Non-pigmented ciliary epithelial cell (primary cell): ENCODE measurements around the gene NRP1.
"Not testable (repeated sequence)": the region's sequence is repeated elsewhere in the genome, so short reads cannot be mapped to it uniquely, and the experiment has no call there.

Experiments
- DNase-seq: peaks from one replicate; pipeline ENCODE4 v3.0.0-alpha.2; 2010; ENCODE audit warnings: low read depth

NRP1 gene

DNA sequence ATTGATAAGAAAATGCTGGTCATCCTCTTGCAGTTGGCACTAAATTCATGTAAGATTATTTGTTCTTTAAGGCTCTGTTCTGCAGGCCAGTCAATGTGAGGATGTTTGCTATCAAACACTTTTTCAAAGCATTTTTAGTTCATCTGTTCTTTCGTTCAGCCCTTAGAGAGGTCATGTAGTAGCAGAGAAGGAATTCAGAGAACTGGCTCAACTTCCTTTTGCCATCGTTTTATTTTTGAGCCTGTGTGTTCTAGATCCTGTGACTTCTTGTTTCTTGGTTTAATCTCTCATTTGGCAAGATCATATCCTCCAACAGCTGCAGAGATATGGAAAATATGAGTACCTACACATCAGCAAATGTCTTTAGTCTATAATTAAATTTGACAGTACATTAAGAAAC, 184.3 kb downstream of the NRP1 start:
- DNase-seq: no peak

DNA sequence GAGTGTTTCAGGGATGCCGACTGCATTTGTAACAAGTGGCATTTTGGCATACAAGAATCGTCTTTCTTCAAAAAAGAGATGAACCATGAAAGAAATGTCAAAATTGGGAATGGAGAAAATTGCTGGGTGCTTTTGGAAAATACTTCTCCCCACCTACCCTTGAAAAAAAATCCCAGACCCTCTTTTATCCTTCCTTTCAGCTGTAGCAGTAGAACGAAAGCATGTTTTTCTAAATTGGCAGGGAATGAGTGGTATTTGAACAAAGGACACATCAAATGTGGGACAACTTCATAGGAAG, 187.5 kb downstream of the NRP1 start:
- no peak for DNase-seq

DNA sequence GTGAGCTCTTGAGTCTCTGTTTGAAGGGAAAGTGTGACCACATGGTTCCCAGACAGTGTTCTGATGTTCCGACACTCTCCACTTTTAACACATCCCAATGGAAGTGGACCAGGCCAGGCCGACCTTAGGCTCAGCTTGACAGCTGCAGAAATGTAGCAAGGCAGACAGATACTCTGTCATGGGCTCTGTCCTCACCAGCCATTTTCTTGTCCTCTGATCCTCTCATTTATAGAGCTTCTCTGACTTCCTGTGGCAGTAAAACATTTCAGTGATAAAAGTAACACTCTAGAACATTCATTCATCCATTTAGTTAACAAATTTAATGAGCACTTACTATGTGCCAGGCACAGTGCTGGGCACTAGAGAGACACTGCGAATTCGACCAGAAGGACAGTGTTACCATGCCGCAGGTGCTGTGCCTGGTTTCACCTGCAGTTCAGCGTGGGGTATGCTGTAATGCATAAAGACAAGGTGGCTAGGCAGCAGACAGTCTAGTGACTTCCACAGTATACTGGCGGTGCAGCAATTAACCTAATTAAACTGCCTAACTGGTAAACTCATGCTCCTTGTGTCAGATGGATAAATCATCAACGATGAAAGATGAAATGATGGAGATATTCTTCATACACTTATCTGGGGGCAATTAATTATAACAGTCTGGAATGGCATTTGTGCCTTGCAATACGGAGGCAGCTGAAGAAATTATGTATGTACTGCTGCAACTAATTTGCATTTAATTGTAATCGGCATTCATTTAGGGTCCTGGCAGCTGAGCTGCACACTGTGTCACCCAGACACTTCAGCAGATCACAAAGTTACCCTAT, 188.1 kb downstream of the NRP1 start:
- DNase-seq: no peak

DNA sequence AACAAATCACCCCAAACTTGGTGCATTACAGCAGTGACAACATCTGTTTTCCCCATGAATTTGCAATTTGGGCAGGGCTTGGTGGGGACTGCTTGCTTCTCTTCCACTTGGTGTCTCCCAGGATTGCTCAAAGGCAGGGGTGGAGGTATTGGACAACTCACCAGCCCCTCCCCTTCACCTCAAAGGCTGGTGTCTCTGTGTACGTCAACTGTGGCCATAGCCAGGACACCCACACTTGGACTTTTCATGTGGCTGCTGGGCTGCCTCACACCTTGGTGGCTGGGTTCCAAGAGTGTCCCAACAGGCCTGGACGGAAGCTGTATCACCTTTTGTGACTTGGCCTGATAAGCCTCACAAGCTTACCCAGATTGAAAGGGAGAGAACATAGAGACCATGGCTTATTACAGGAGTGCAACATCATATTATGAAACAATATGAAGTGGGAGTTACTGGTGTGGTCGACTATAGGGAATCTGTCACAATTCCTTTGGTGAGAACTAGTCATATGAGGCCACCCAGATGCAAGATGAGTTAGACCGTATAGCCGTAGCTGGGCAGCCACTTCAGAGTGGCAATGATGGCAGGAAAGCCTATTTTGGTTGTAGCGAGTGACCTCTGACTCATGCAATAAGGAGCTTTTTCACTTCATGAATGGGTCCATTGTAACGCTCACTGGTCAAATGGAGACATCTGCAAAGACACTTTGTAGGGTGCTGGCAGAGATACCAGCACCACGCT, 188.8 kb downstream of the NRP1 start:
- no peak for DNase-seq

DNA sequence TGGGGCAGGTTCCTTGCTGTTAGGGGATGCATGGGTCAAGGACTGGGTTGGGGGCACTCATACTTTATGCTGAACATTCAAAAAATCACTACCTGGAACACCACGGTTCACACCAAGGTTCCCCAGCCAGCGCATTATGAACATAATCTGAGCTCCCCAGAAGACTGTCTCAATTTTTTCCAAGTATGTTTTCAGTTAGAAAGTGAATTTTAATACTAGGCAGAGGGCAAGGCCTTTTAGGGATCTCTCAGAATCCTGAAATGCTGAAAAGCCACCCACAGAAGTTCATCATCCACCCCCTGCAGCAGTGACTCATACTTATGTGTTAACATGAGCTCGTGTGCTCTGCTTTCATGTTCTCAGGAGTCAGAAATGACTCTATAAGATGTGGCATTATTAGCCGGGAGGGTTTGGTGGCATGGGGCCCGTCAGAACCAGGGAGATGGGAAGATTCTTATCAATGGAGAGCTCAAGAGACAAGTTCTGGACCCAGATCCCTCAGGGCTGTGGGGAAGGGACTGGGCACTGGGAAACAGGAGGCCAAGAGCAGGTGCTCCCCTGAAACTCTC, 191.2 kb downstream of the NRP1 start:
- DNase-seq: no peak

DNA sequence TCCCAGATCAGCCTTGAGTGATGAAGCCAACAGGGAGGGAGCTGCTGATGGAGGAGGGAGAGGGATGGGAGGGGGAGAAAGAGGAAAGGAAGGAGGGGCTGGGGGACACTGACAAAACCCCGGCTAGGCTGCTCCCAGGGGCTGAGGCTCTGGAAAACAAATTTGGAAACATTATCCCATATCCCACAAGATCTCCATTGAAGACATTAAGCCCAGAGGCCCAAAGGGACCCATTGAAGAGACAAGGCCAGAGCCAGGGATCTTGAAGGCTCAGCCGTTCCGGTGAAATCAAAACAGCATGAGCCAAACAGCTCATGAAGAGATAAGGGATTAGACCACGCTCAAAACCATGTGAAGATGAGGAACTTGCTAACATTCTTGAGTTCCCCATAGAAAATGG, 192.2 kb downstream of the NRP1 start:
- no peak for DNase-seq

DNA sequence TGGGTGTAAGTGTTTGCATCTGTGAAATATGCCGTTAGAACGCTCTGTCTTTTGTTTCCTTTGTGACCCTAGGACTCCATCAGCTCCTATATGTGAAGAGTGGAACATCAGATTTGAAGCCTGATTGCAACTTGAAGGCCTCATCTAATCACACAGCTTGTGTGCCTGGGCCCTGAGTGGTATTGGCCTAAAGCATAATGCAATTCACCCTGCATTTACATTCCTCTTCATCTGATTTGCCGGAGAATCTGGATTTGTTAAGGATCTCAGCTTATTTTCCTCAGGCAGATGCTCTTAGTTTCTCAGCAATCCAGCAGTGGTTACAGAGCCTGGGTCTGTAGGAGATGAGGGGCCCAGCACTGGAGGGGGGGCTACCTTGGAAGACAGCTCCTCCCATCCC, 193.2 kb downstream of the NRP1 start:
- no peak for DNase-seq

DNA sequence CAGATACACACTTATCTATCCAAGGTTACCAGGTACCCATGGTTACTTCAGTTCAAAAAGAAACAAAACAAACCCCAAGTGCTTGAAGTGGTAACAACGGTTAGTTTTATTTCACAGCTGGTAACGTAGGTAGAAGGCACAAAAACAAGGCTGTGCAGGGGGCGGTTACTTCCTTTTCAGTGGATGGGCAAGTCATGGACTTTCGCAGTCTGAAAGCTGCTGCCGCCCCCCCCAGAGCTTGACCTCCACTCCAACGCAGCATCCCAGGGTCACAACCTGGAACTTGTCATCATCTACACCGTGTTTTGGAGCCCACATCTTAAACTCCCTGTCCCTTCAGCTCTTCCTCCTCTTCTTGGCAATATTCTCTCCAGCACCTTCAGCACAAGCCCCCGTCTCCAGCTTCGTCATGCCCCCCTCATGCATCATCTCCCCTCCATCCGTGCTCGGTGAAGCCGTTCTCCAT, 195.3 kb downstream of the NRP1 start:
- no peak for DNase-seq

DNA sequence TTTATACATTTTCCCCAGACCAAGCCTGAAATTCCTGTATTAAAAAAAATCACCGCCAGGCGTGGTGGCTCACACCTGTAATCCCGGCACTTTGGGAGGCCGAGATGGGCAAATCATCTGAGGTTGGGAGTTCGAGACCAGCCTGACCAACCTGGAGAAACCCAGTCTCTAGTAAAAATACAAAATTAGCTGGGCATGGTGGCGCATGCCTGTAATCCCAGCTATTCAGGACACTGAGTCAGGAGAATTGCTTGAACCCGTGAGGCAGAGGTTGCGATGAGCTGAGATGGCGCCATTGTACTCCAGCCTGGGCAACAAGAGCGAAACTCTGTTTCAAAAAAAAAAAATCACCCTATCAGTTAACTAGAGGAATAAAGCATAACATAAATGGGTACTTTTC, 195.8 kb downstream of the NRP1 start:
- DNase-seq: not testable (repeated sequence)

DNA sequence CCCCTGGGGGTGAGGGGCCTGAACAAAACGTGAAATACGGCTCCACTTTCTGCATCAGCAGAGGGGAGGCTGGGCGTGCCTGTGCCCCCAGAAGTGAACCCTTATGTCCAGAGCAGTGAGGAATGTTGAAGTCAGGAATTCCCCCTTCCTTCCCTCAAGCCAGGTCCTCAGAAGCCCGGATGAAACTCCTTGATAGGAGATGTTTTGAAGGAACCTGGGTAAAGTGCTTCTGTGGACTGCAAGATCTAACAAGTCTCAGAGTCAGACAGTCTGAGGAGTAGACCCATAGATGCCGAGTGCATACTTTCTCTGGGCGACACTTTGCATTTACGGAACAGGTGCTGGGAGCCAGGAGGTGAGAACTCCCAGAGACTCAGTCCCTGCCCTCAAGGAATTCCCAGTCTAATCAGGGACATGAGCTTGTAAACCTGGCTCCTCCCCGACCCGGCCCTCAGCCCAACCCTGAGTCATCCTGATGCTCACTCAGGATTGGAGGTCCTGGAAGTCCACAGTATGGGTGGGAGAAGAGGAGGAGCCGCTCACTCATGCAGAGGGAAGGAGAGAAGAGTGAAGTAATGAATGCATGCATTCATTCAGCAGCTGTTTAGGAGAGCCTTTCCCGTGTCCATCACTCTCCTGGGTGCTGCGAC, 197.0 kb downstream of the NRP1 start:
- DNase-seq: no peak

DNA sequence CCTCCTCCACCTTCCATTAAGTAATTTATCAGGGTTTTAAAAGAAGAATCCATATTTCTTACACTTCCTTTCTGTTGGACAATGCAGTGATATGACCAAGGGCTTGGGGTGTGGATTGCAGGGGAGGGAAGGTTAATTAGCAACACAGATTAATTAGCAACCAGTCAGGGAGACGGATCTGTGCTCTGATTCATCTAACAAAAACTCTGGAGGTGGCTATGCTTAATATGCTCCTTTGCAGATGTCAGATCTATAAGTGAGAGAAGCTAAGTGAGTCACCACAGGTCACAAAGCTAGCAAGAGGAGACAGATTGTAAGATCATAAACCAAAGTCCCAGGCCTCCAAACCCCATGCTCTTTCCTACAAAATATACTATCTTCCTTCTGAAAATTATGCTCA, 197.7 kb downstream of the NRP1 start:
- no peak for DNase-seq

DNA sequence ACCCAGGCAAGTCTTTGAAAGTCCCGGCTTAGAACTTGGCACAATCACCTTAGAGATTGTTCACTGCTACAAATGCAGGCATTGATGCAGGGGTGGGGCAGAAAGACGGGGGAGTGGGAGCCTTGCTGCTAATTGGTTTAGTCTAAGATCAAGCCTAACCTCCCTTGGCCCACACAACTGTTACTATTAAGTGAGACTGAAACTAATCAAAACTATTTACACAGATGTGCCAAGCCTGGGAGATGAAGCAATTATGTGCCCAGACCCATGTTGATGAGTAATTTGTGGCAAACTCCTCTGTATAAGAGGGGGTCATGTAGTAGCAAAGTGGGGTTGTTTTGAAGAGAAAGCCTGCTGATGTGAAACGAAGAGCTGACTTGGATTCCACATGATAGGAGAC, 198.2 kb downstream of the NRP1 start:
- no peak for DNase-seq

DNA sequence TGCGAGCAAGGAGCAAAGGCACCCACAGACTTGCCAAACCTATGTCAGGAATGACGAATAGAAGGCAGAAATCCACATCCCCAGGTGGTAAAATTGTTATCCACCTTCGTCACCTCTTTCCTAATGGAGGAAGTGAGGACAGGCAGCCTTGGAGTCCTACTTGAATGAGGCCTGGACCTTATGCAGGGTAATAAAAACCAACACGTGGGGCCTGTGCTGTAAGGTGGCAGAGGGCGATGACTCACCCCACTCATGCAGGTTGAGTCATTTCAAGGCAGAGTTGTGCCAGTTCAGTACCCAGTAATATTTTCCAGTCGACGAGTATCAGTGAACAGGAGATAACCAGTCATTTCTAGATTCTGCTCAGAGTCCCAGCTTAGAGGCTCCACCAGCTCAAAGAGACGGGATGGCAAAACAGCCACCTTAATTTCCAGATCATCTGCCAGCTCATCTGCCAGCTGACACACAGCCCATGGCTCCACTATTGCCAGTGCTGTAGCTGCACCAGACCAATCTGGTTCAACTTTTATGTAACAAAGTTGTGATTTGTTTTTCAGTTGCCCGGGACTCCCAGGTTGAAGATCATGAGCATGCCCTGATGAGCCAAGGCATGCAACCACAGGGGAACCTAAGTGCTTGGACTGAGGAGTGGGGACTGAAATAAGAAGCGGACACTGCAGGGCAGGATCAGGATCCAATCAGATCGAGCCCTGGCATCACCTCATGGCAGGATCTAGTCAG, 200.3 kb downstream of the NRP1 start:
- no peak for DNase-seq

DNA sequence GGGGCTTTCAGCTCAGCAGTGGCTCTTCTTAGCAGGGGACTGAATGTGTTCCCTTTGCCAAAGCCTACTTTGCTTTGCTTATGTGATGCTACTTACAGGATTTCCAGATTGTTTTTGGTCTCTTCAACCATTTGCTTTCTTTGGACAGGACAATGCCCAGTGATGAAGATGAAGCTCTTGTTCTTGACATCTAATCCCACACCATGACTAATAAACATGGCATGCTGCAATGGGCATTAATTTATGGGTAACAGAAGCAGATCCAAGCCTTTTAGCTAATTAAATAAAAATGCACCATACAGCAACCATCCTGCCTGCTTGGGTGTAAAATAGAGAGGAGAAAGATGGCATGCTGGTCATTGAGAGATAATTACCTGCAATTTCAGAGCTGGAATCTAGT, 200.9 kb downstream of the NRP1 start:
- DNase-seq: no peak

DNA sequence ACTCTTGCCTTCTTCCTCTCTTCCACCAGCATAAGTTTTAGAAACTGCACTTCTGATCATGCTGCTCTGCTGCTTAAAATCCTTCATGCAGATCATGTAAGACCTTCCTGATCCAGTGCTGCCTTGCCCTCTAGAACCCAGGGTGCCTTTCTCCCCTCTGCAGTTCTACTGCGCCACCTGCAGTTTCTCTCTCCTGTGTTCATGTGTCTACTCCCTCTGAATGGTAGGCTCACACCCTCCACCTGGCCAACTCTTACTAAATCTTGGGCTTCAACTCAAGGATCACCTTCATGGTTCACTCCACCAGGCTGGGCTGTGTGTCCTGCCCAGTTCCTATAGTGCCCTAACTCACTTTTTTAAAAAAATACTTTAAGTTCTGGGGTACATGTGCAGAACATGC, 201.8 kb downstream of the NRP1 start:
- DNase-seq: no peak

DNA sequence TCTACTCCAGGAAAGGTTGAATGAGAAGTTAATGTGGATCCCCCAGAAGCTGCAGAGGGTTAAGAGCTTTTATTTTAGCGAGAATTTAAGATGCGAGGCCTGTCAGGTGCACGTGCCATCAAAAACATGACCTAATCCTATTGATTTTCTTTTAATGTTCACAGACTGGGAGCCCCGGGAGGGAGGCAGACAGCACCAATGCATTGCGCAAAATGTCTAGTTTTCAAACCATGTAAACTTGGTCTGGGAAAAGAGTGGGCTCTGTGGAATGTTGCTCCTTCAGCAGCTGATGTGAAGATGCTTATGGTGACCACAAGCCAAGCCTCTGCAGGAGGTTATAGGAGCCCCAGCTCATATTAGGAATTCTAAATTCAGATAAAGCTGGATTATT, 204.5 kb downstream of the NRP1 start:
- DNase-seq: no peak

DNA sequence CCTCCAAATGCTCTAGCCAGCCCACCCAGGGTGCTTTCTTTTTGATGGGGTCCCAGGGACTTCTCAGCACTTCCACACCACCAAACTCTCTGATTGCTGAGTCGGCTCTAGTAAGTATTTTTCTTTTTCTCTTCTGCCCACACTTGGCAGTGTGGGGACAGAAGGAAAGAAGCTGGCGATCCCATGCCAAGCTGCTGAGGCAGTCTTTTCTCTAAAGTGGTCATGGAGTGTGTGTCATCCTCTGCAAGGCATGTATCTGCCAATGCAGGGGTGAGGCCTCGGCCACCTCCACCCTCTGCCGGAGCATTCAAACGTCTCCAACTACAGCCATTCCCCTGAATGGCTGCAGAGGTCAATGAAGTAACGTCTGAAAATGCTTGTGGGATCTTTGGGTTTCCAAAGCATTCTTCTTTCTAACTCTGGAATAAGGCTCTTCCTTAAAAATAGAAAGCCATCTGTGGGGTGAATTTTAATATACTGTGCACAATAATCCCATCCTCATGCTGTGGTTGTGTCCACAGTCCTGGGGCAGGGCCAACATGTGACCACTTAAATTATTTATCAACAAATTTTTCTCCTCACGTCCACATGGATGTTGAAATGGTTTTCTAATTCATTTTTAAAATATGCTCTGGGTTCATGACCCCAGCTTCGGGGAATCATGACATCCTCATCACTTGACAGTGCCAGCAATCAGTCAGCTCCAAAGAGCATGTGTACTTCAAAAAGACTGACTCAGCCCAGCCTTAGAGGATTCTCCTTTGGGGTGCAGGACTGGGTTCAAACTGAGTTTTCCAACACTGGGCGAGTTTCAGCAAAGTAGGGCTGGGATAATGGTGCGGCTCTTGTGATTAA, 205.1 kb downstream of the NRP1 start:
- DNase-seq: no peak

DNA sequence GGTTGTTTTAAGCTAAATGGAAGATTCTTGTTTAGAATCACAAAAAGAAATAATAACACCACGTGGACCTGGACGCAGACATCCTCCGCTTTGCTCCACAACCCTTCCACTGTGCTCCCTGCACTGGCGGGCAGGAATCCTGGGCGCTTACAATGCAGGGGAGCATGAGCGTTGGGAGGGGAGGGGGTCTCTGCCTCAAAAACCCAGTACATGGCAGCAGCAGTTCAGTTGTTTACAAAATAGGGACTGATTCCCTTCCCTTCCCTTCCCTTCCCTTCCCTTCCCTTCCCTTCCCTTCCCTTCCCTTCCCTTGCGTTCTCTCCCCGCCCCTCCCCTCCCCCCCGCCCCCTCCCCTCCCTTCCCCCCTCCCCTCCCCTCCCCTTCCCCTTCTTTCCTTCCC, 206.8 kb downstream of the NRP1 start:
- no peak for DNase-seq
